ENCODE measurements around the gene SLC6A3. TPM values are rescaled to one million over a fixed set of nuclear protein-coding genes. Genes with fewer than 3 reads are reported as not detected.

Gene SLC6A3
- total RNA-seq, 2 experiments from 2014 or later = not detected

- Histone ChIP-seq H3K79me2 (ENCODE audit: insufficient read depth, low read depth, low read length) (peaks cover 47% of the 10 kb centered on the region), H2AFZ (ENCODE audit: low read length) (peak within 1 kb of the TSS; percentile 47; the same call in 1 of the 2 replicates), H3K36me3 (ENCODE audit: insufficient read depth, low read length) (peaks cover 42% of the 10 kb centered on the region), H3K9me3 (ENCODE audit: low read length) (no peaks in the 10 kb centered on the region), H4K20me1 (ENCODE audit: insufficient read depth, low read length) (no peaks in the 10 kb centered on the region), H3K27ac (ENCODE audit: low read depth, low read length, poor library complexity, severe bottlenecking) (peak within 1 kb of the TSS; percentile 94), H3K4me3 (ENCODE audit: low read depth, low read length, poor library complexity, severe bottlenecking) (peak within 1 kb of the TSS; percentile 89), H3K9me2 (ENCODE audit: insufficient read depth, low read length) (no peaks in the 10 kb centered on the region), H3K4me2 (ENCODE audit: low read length) (peak within 1 kb of the TSS; percentile 97), H3K4me1 (ENCODE audit: insufficient read depth, low read length, poor library complexity, severe bottlenecking) (peaks cover 63% of the 10 kb centered on the region)
- TF ChIP-seq EZH2phosphoT487 (IDR thresholded peaks at IDR 0.05; ENCODE audit: borderline replicate concordance, low read depth, low read length) (no peak), CTCF (conservative IDR thresholded peaks at IDR 0.05; ENCODE audit: low read length) (no peak)
- peak; percentile 94 for DNase-seq (ENCODE audit: low spot score)
- CTCF ChIA-PET (ENCODE audit: unreplicated experiment) = interaction anchor here (0.6 kb wide), 1 partner anchor 51 kb away, joined by 4 read pairs; no protein-coding TSS in a partner anchor
- BruUV-seq (replicated peaks) = TSS peak; percentile 55
- intact Hi-C loops (cut with micrococcal nuclease; ENCODE audit: unreplicated experiment) = loop anchor here (5.0 kb wide), 1 partner anchor 1128 kb away; the partner anchor contains the start of genes CCDC127 and SDHA
- POLR2A ChIA-PET = interaction anchor here (1.1 to 6.0 kb wide), 3 partner anchors 25 to 44 kb away, joined by 3 to 78 read pairs (median 3); no protein-coding TSS in a partner anchor
Measured at GRCh38 chr5:1344975-1345838, 100.0 kb downstream of the SLC6A3 start, which contains the start of gene CLPTM1L. Gene CLPTM1L (minus strand): TSS chr5:1345099. CDS start chr5:1344841, 258 bp downstream.

GRCh38 chr5:1343931-1344901 is 101.0 kb downstream of the SLC6A3 start:
- TF ChIP-seq EZH2phosphoT487 (IDR thresholded peaks at IDR 0.05; ENCODE audit: borderline replicate concordance, low read depth, low read length) (no peak), CTCF (conservative IDR thresholded peaks at IDR 0.05; ENCODE audit: low read length) (no peak)
- H2AFZ ChIP-seq (ENCODE audit: low read length) = no peak overlapping the region
- H3K36me3 ChIP-seq (ENCODE audit: insufficient read depth, low read length) = peaks cover 48% of the 10 kb centered on the region
- ChIA-PET POLR2A (interaction anchor here (0.8 to 6.0 kb wide), 8 partner anchors 16 to 59 kb away, joined by 3 to 78 read pairs (median 3); no protein-coding TSS in a partner anchor), CTCF (ENCODE audit: unreplicated experiment) (interaction anchor here (0.6 kb wide), 1 partner anchor 50 kb away, joined by 4 read pairs; no protein-coding TSS in a partner anchor)
- peak overlapping the region; percentile 79 for H3K4me2 ChIP-seq (ENCODE audit: low read length)
- no peaks in the 10 kb centered on the region for H3K9me2 ChIP-seq (ENCODE audit: insufficient read depth, low read length)
- H3K79me2 ChIP-seq (ENCODE audit: insufficient read depth, low read depth, low read length) = peaks cover 51% of the 10 kb centered on the region
- H3K9me3 ChIP-seq (ENCODE audit: low read length) = no peaks in the 10 kb centered on the region
- intact Hi-C loops (cut with micrococcal nuclease; ENCODE audit: unreplicated experiment) = loop anchor here (5.0 kb wide), 1 partner anchor 1127 kb away; the partner anchor contains the start of genes CCDC127 and SDHA
- H3K4me3 ChIP-seq (ENCODE audit: low read depth, low read length, poor library complexity, severe bottlenecking) = peak overlapping the region; percentile 89
- no peaks in the 10 kb centered on the region for H4K20me1 ChIP-seq (ENCODE audit: insufficient read depth, low read length)
- peaks cover 65% of the 10 kb centered on the region for H3K4me1 ChIP-seq (ENCODE audit: insufficient read depth, low read length, poor library complexity, severe bottlenecking)
- peak; percentile 42 for DNase-seq (ENCODE audit: low spot score)
- peak overlapping the region; percentile 94 for H3K27ac ChIP-seq (ENCODE audit: low read depth, low read length, poor library complexity, severe bottlenecking)
- TSS peak; percentile 68 for BruUV-seq (replicated peaks)

All from OCI-LY7 (cell line).